ENCODE data around the gene FUZ.

The FUZ gene

DNA sequence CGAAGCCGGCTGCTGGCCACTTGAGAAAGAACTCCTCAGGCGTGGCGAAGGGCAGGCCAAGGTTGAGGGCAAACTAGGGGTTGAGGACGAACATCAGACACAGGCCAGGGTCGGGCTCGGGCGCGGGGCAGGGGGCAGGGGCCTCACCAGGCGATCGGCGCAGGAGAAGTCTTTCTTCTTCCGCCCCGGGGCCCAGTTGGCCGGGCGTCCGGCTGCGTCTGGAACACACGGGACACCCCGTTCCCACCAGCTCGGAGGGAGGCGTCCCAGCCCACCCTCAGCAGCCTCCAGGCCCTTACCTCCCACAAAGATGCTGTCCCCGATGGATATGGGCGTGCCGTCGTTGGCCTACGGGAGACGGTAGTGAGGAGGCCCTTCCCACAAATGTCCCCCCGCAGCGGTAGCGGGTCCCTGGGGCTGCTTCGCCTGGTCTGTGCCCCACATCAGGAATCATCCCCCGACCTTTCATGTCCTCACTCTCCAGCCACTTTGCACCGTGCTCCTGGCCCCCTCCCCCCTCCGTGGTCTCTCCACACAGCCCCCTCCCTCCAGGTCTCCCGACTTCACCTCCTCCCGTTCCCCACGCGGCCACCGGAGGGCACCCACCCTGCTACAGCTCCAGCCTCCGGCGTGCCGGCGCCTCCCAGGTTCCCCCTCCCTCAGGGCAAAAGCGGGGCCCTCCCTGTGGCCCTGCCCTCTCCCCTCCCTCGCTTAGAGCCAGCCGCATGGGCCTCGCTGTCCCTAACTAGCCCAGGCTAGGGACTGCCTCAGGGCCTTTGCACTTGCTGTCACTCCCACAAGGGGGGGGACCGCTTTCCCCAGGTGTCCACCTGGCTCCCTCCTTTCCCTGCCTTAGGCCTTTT, 49.5 kb upstream of the FUZ start (continued):
- TF ChIP-seq, protein P1, sequence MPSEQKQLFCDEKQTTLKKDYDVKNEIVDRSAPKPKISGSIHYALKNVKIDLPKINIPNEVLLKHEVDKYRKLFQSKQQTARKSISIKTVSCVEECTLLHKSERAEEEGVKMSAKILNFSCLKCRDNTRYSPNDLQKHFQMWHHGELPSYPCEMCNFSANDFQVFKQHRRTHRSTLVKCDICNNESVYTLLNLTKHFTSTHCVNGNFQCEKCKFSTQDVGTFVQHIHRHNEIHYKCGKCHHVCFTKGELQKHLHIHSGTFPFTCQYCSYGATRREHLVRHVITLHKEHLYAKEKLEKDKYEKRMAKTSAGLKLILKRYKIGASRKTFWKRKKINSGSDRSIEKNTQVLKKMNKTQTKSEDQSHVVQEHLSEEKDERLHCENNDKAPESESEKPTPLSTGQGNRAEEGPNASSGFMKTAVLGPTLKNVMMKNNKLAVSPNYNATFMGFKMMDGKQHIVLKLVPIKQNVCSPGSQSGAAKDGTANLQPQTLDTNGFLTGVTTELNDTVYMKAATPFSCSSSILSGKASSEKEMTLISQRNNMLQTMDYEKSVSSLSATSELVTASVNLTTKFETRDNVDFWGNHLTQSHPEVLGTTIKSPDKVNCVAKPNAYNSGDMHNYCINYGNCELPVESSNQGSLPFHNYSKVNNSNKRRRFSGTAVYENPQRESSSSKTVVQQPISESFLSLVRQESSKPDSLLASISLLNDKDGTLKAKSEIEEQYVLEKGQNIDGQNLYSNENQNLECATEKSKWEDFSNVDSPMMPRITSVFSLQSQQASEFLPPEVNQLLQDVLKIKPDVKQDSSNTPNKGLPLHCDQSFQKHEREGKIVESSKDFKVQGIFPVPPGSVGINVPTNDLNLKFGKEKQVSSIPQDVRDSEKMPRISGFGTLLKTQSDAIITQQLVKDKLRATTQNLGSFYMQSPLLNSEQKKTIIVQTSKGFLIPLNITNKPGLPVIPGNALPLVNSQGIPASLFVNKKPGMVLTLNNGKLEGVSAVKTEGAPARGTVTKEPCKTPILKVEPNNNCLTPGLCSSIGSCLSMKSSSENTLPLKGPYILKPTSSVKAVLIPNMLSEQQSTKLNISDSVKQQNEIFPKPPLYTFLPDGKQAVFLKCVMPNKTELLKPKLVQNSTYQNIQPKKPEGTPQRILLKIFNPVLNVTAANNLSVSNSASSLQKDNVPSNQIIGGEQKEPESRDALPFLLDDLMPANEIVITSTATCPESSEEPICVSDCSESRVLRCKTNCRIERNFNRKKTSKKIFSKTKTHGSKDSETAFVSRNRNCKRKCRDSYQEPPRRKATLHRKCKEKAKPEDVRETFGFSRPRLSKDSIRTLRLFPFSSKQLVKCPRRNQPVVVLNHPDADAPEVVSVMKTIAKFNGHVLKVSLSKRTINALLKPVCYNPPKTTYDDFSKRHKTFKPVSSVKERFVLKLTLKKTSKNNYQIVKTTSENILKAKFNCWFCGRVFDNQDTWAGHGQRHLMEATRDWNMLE (tag by site-specific recombination; conservative IDR thresholded peaks at IDR 0.05; ENCODE audit: low read depth), result no peak
- TF ChIP-seq, protein P2, sequence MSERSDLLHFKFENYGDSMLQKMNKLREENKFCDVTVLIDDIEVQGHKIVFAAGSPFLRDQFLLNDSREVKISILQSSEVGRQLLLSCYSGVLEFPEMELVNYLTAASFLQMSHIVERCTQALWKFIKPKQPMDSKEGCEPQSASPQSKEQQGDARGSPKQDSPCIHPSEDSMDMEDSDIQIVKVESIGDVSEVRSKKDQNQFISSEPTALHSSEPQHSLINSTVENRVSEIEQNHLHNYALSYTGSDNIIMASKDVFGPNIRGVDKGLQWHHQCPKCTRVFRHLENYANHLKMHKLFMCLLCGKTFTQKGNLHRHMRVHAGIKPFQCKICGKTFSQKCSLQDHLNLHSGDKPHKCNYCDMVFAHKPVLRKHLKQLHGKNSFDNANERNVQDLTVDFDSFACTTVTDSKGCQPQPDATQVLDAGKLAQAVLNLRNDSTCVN (tag by site-specific recombination; optimal IDR thresholded peaks at IDR 0.05), result no peak
- no peak for TF ChIP-seq ZNF704 (tag by site-specific recombination; IDR thresholded peaks at IDR 0.05)
- TF ChIP-seq, protein P3, sequence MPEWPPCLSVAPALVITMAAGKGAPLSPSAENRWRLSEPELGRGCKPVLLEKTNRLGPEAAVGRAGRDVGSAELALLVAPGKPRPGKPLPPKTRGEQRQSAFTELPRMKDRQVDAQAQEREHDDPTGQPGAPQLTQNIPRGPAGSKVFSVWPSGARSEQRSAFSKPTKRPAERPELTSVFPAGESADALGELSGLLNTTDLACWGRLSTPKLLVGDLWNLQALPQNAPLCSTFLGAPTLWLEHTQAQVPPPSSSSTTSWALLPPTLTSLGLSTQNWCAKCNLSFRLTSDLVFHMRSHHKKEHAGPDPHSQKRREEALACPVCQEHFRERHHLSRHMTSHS (tag by site-specific recombination; IDR thresholded peaks at IDR 0.05), result no peak
- TF ChIP-seq, protein P4, sequence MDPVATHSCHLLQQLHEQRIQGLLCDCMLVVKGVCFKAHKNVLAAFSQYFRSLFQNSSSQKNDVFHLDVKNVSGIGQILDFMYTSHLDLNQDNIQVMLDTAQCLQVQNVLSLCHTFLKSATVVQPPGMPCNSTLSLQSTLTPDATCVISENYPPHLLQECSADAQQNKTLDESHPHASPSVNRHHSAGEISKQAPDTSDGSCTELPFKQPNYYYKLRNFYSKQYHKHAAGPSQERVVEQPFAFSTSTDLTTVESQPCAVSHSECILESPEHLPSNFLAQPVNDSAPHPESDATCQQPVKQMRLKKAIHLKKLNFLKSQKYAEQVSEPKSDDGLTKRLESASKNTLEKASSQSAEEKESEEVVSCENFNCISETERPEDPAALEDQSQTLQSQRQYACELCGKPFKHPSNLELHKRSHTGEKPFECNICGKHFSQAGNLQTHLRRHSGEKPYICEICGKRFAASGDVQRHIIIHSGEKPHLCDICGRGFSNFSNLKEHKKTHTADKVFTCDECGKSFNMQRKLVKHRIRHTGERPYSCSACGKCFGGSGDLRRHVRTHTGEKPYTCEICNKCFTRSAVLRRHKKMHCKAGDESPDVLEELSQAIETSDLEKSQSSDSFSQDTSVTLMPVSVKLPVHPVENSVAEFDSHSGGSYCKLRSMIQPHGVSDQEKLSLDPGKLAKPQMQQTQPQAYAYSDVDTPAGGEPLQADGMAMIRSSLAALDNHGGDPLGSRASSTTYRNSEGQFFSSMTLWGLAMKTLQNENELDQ (tag by site-specific recombination; IDR thresholded peaks at IDR 0.05; ENCODE audit: low read depth), result no peak
- no peak for TF ChIP-seq ZNF146 (tag by site-specific recombination; IDR thresholded peaks at IDR 0.05)
- TF ChIP-seq, protein P5, sequence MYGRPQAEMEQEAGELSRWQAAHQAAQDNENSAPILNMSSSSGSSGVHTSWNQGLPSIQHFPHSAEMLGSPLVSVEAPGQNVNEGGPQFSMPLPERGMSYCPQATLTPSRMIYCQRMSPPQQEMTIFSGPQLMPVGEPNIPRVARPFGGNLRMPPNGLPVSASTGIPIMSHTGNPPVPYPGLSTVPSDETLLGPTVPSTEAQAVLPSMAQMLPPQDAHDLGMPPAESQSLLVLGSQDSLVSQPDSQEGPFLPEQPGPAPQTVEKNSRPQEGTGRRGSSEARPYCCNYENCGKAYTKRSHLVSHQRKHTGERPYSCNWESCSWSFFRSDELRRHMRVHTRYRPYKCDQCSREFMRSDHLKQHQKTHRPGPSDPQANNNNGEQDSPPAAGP (tag by site-specific recombination; IDR thresholded peaks at IDR 0.05), result peak; percentile 87
- no peak for TF ChIP-seq ZNF302 (tag by site-specific recombination; IDR thresholded peaks at IDR 0.05; ENCODE audit: low read depth)
- 0 out of 2 replicates have a peak, but pooled peaks have one; percentile 32 for TF ChIP-seq ZEB2 (tag by site-specific recombination; IDR thresholded peaks at IDR 0.05)

GRCh38 chr19:49861541-49862378, 48.7 kb upstream of the FUZ start:
- POLR2A ChIA-PET, result interaction anchor here (0.6 to 8.2 kb wide), 5 partner anchors 10 to 137 kb away, joined by 3 to 128 read pairs (median 4); partner anchors contain the start of genes AKT1S1, PTOV1 and TBC1D17

More at GRCh38 chr19:49861541-49862378, 48.7 kb upstream of the FUZ start:
- Histone ChIP-seq H3K36me3 (ENCODE audit: control insufficient read depth in 2 of 2, insufficient read depth in 1 of 2, low read length in 2 of 2) (peaks cover 21 to 78% of the 10 kb centered on the region in 2 experiments), H3K27ac (ENCODE audit: extremely low read depth, low read depth, low read length) (no peak overlapping the region), H3K4me3 (ENCODE audit: low read depth, low read length) (no peak overlapping the region), H3K9me3 (ENCODE audit: control insufficient read depth, insufficient read depth, low read depth, low read length) (no peaks in the 10 kb centered on the region), H3K4me1 (ENCODE audit: control insufficient read depth, insufficient read depth, low read length) (peaks cover 23% of the 10 kb centered on the region)
- CTCF ChIA-PET, result no interaction called here
- TF ChIP-seq GLIS1 (tag by site-specific recombination; IDR thresholded peaks at IDR 0.05), result peak; percentile 29; the same call in 1 of the 2 replicates
- TF ChIP-seq, protein P5 (tag by site-specific recombination; IDR thresholded peaks at IDR 0.05), result no peak
- peak; percentile 11; the same call in 1 of the 2 replicates for TF ChIP-seq KLF8 (tag by site-specific recombination; IDR thresholded peaks at IDR 0.05)

All from HEK293 (cell line).